Gastroesophageal sphincter (tissue), 4 donors: Measurements from ENCODE around the gene TLR6. TPM values are rescaled to one million over a fixed set of nuclear protein-coding genes. Genes with fewer than 3 reads are reported as not detected.
A peak's percentile ranks its signal among the peaks of the same experiment; 100 is the strongest.

Experiments
- ATAC-seq: fragments of 150-250 bp; one replicate; pipeline ENCODE4 v1.9.1; 2016; ENCODE audit warnings: mild to moderate bottlenecking, moderate library complexity
- H3K27ac ChIP-seq, 4 donors: fragments of 200-600 bp; sonication (generic) in 3 of 4; 1 replicate in 3 of 4; 2 replicates in 1 of 4; pipeline ENCODE4 v1.5.1; 2016 to 2019
- H3K27me3 ChIP-seq: fragments of 200-600 bp; sonication (generic); one replicate; pipeline ENCODE4 v1.5.1; 2019
- H3K36me3 ChIP-seq, 2 donors: fragments of 200-600 bp; sonication (generic); one replicate each; pipeline ENCODE4 v1.5.1; 2019; ENCODE audit warnings: control low read depth in 1 of 2
- H3K4me1 ChIP-seq, 3 donors: fragments of 200-600 bp; sonication (generic); 1 replicate in 2 of 3; 2 replicates in 1 of 3; pipeline ENCODE4 v1.5.1; 2016 to 2019; ENCODE audit warnings: control low read depth in 2 of 3
- H3K4me3 ChIP-seq, 2 donors: fragments of 200-600 bp; sonication (generic); one replicate each; pipeline ENCODE4 v1.5.1; 2019; ENCODE audit warnings: mild to moderate bottlenecking in 1 of 2, moderate library complexity in 1 of 2
- H3K9me3 ChIP-seq, 3 donors: fragments of 200-600 bp; sonication (generic); one replicate each; pipeline ENCODE4 v1.5.1; 2017 to 2019; ENCODE audit warnings: control low read depth in 2 of 3
- EP300 ChIP-seq: sonication (generic); formaldehyde crosslinking; IDR thresholded peaks from one replicate; pipeline ENCODE4 v1.6.1; 2017; ENCODE audit warnings: antibody characterized with exemption, mild to moderate bottlenecking
- POLR2A ChIP-seq, 2 donors: fragments of 450-650 bp; IDR thresholded peaks; one replicate each; pipeline ENCODE4 v1.6.1; 2017; ENCODE audit warnings: antibody characterized with exemption in 2 of 2, mild to moderate bottlenecking in 2 of 2, moderate library complexity in 1 of 2
- POLR2AphosphoS5 ChIP-seq: sonication (generic); formaldehyde crosslinking; IDR thresholded peaks from one replicate; pipeline ENCODE4 v1.6.1; 2017; ENCODE audit warnings: antibody characterized with exemption
- WGBS, 2 donors: methylation state at CpG; one replicate each; pipeline ENCODE4 v1.1.5; 2018; ENCODE audit warnings: low coverage in 1 of 2; 5-methylcytosine and 5-hydroxymethylcytosine counted together
- total RNA-seq, 4 donors: library from RNA; depleted of rRNA; stranded (reverse); fragments of >200 nt; gene quantifications; one replicate each; pipeline ENCODE4 v1.1.0, GENCODE V29; 2016
- TF ChIP-seq, protein P1 (sequence below), 4 experiments: fragments of 200-600 bp in 2 of 4; fragments of 450-650 bp in 2 of 4; sonication (generic) in 1 of 4; IDR thresholded peaks; one replicate each; pipeline ENCODE4 v1.5.1; 2017 to 2019; ENCODE audit warnings: antibody characterized with exemption in 4 of 4, mild to moderate bottlenecking in 2 of 4, moderate library complexity in 2 of 4

Gene TLR6
- total RNA-seq, 4 donors from 2014 or later, result 1.4 to 2.4 (median 2.0) TPM

DNA sequence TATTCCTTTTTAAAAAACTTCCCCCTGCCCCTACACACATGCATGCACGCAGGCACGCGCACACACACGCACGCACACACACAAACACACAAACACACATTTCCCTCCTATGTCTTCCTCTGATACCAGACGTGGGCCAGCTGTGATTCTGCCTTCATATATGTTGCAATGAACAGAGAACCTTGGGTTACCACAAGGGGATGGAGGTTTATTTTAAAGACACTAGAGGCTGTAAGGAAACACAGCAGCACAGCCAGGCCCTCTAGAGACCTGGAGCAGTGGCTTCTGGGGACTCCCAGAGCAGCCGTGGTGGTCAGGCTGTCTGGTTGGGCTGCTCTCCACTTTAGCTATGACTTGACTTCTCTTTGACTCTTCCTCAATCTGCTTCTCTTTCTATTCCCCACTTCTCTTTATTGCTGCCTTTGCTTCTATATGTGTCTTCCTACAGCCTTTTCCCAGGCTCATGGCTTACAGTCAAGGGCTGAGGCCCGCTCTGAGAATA, 70.7 kb downstream of the TLR6 start:
- TF ChIP-seq, protein P1, sequence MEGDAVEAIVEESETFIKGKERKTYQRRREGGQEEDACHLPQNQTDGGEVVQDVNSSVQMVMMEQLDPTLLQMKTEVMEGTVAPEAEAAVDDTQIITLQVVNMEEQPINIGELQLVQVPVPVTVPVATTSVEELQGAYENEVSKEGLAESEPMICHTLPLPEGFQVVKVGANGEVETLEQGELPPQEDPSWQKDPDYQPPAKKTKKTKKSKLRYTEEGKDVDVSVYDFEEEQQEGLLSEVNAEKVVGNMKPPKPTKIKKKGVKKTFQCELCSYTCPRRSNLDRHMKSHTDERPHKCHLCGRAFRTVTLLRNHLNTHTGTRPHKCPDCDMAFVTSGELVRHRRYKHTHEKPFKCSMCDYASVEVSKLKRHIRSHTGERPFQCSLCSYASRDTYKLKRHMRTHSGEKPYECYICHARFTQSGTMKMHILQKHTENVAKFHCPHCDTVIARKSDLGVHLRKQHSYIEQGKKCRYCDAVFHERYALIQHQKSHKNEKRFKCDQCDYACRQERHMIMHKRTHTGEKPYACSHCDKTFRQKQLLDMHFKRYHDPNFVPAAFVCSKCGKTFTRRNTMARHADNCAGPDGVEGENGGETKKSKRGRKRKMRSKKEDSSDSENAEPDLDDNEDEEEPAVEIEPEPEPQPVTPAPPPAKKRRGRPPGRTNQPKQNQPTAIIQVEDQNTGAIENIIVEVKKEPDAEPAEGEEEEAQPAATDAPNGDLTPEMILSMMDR (IDR thresholded peaks at IDR 0.05), result no peak
- TF ChIP-seq EP300 (no peak), POLR2AphosphoS5 (no peak), POLR2A (IDR thresholded peaks at IDR 0.05) (no peak)
- H3K9me3 ChIP-seq, result no peaks in the 10 kb centered on the region
- H3K27ac ChIP-seq, result no peak overlapping the region
- H3K27me3 ChIP-seq, result no peaks in the 10 kb centered on the region
- H3K4me1 ChIP-seq, result no peaks in the 10 kb centered on the region
- 67 to 82% methylated on average over 1 to 8 of the region's 8 CpGs for WGBS, 2 donors
- H3K36me3 ChIP-seq, result no peaks in the 10 kb centered on the region
- peak; percentile 60 for ATAC-seq
- no peak overlapping the region for H3K4me3 ChIP-seq

DNA sequence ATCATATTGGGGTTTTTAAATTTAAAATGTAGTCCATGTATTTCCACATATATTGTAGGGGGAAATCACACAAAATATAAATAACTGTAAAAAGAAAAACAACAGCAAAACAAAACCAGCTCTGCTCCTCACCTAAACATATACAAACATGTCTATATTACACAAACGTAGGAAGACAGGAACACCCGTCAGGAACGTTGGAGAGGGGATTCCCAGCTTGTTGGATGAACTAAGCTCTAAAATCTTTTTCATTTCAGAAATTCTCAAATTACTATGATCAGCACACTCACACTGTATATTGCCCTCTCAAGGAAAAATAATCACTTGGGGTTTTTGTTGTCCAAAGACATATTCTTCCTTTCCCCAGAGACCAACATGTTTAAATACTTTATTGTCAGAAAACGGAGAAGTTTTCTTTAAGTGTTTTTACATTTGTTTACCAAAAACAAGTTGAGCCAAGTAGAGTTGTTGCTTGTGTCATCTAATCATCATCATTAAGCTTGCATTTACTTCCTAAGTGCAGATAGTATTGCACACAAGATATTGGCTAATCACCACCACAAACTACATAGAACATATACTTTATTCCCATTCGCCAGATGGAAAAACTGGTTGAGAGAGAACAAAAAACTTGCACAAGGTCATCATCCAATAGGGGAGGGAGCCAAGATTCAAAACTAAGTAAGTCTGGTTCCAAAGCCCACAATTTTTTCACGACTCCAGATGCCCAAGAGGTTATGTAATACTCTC, 71.4 kb downstream of the TLR6 start:
- H3K4me3 ChIP-seq, result no peak overlapping the region
- WGBS, 2 donors, result 56 to 67% methylated on average over 6 of the region's 6 CpGs
- H3K4me1 ChIP-seq, result no peaks in the 10 kb centered on the region
- no peaks in the 10 kb centered on the region for H3K9me3 ChIP-seq
- no peak overlapping the region for H3K27ac ChIP-seq
- no peak for ATAC-seq
- no peaks in the 10 kb centered on the region for H3K36me3 ChIP-seq
- TF ChIP-seq, protein P1 (IDR thresholded peaks at IDR 0.05), result no peak
- no peak for TF ChIP-seq POLR2A (IDR thresholded peaks at IDR 0.05)
- no peak for TF ChIP-seq POLR2AphosphoS5
- no peak for TF ChIP-seq EP300
- no peaks in the 10 kb centered on the region for H3K27me3 ChIP-seq

DNA sequence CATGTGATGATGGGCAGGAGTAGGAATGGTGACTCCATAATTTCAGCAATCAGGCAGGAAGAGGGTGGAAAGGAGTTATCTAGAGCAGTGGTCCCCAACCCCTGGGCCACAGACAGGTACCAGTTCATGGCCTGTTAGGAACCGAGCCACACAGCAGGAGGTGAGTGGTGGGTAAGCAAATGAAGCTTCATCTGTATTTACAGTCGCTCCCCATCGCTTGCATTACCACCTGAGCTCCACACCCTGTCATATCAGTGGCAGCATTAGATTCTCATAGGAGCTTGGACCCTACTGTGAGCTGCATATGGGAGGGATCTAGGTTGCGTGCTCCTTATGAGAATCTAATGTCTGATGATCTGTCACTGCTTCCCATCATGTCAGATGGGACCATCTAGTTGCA, 72.5 kb downstream of the TLR6 start:
- no peaks in the 10 kb centered on the region for H3K36me3 ChIP-seq
- no peak overlapping the region for H3K4me3 ChIP-seq
- WGBS, 2 donors, result 90% methylated on average over 3 of the region's 4 CpGs; no CpG with 5 or more reads in 1 of the 2 donors
- no peak for TF ChIP-seq POLR2A (IDR thresholded peaks at IDR 0.05)
- TF ChIP-seq, protein P1 (IDR thresholded peaks at IDR 0.05), result no peak
- no peak for TF ChIP-seq POLR2AphosphoS5
- no peak for TF ChIP-seq EP300
- no peak for ATAC-seq
- no peaks in the 10 kb centered on the region for H3K27me3 ChIP-seq
- H3K27ac ChIP-seq, result no peak overlapping the region
- no peaks in the 10 kb centered on the region for H3K4me1 ChIP-seq
- no peaks in the 10 kb centered on the region for H3K9me3 ChIP-seq

DNA sequence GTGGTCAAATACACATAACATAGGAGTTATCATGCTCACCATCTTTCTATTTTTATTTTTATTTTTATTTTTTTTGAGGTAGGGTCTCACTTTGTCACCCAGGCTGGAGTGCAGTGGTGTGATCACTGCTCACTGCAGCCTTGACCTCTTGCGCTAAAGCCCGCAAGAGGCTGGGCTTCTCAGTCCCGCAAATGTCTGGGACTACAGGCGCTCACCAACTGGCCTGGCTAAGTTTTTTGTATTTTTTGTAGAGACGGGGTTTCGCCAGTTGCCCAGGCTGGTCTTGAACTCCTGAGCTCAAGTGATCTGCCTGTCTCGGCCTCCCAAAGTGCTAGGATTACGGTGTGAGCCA, 73.5 kb downstream of the TLR6 start:
- TF ChIP-seq POLR2A (IDR thresholded peaks at IDR 0.05) (no peak), POLR2AphosphoS5 (no peak), EP300 (no peak)
- TF ChIP-seq, protein P1 (IDR thresholded peaks at IDR 0.05), result no peak
- no peaks in the 10 kb centered on the region for H3K36me3 ChIP-seq
- H3K4me3 ChIP-seq, result no peak overlapping the region
- ATAC-seq, result no peak
- no peak overlapping the region for H3K27ac ChIP-seq
- no peaks in the 10 kb centered on the region for H3K9me3 ChIP-seq
- H3K27me3 ChIP-seq, result no peaks in the 10 kb centered on the region
- 90% methylated on average over 6 of the region's 8 CpGs; no CpG with 5 or more reads in 1 of the 2 donors for WGBS, 2 donors
- no peaks in the 10 kb centered on the region for H3K4me1 ChIP-seq

- H3K27ac ChIP-seq, result no peak within 1 kb of the TSS
- ATAC-seq, result no peak
- H3K9me3 ChIP-seq, result no peaks in the 10 kb centered on the region
- no peaks in the 10 kb centered on the region for H3K36me3 ChIP-seq
- H3K4me3 ChIP-seq, result no peak within 1 kb of the TSS
- no peaks in the 10 kb centered on the region for H3K4me1 ChIP-seq
- no peaks in the 10 kb centered on the region for H3K27me3 ChIP-seq
- 32 to 37% methylated on average over 10 to 12 of the region's 12 CpGs for WGBS, 2 donors
- no peak for TF ChIP-seq EP300
- TF ChIP-seq, protein P1 (IDR thresholded peaks at IDR 0.05), result peak; percentile 48 to 72 (median 68)
- TF ChIP-seq POLR2A (IDR thresholded peaks at IDR 0.05), result no peak
Observed at GRCh38 chr4:38782452-38783108, 74.0 kb downstream of the TLR6 start, which contains the start of gene TLR10. TSS of gene TLR10 (minus strand) at chr4:38782990. CDS start at chr4:38775590, 7,400 bp downstream.
